ENCODE measurements around the gene SLC10A7.
A peak's percentile ranks its signal among the peaks of the same experiment; 100 is the strongest.

The SLC10A7 gene

GRCh38 chr4:146417822-146418221 lies 103.9 kb downstream of the SLC10A7 start:
- H3K4me1 Mint-ChIP-seq = peaks cover 23% of the 10 kb centered on the region
- H3K27me3 Mint-ChIP-seq (ENCODE audit: low read depth, poor library complexity) = peaks cover 8% of the 10 kb centered on the region
- peak; percentile 14 for DNase-seq
- H3K4me3 Mint-ChIP-seq = no peak overlapping the region
- TF ChIP-seq CTCF (IDR thresholded peaks at IDR 0.05) = no peak
- no peaks in the 10 kb centered on the region for H3K36me3 Mint-ChIP-seq (ENCODE audit: low read depth)
- H3K9me3 Mint-ChIP-seq = no peaks in the 10 kb centered on the region
- H3K27ac Mint-ChIP-seq = no peak overlapping the region

- DNase-seq = no peak
- TF ChIP-seq CTCF (IDR thresholded peaks at IDR 0.05) = no peak
- Mint-ChIP-seq H3K27ac (no peak overlapping the region), H3K9me3 (no peaks in the 10 kb centered on the region), H3K27me3 (ENCODE audit: low read depth, poor library complexity) (peaks cover 3% of the 10 kb centered on the region), H3K36me3 (ENCODE audit: low read depth) (no peaks in the 10 kb centered on the region), H3K4me1 (peaks cover 23% of the 10 kb centered on the region), H3K4me3 (no peak overlapping the region)
Observed at GRCh38 chr4:146415829-146416228, 105.9 kb downstream of the SLC10A7 start.

- H3K4me3 Mint-ChIP-seq = no peak overlapping the region
- H3K27ac Mint-ChIP-seq = no peak overlapping the region
- H3K27me3 Mint-ChIP-seq (ENCODE audit: low read depth, poor library complexity) = peaks cover 3% of the 10 kb centered on the region
- H3K9me3 Mint-ChIP-seq = no peaks in the 10 kb centered on the region
- no peaks in the 10 kb centered on the region for H3K36me3 Mint-ChIP-seq (ENCODE audit: low read depth)
- no peaks in the 10 kb centered on the region for H3K4me1 Mint-ChIP-seq
- no peak for TF ChIP-seq CTCF (IDR thresholded peaks at IDR 0.05)
- DNase-seq = no peak
Observed at GRCh38 chr4:146407669-146408084, 114.1 kb downstream of the SLC10A7 start.

GRCh38 chr4:146407257-146407656 lies 114.5 kb downstream of the SLC10A7 start:
- no peak overlapping the region for H3K27ac Mint-ChIP-seq
- no peak for TF ChIP-seq CTCF (IDR thresholded peaks at IDR 0.05)
- H3K36me3 Mint-ChIP-seq (ENCODE audit: low read depth) = no peaks in the 10 kb centered on the region
- no peaks in the 10 kb centered on the region for H3K9me3 Mint-ChIP-seq
- peaks cover 3% of the 10 kb centered on the region for H3K27me3 Mint-ChIP-seq (ENCODE audit: low read depth, poor library complexity)
- no peak overlapping the region for H3K4me3 Mint-ChIP-seq
- no peaks in the 10 kb centered on the region for H3K4me1 Mint-ChIP-seq
- no peak for DNase-seq

GRCh38 chr4:146401274-146401673 lies 120.5 kb downstream of the SLC10A7 start:
- DNase-seq = no peak
- no peaks in the 10 kb centered on the region for H3K9me3 Mint-ChIP-seq
- no peak overlapping the region for H3K4me3 Mint-ChIP-seq
- no peaks in the 10 kb centered on the region for H3K4me1 Mint-ChIP-seq
- H3K27ac Mint-ChIP-seq = no peak overlapping the region
- H3K36me3 Mint-ChIP-seq (ENCODE audit: low read depth) = no peaks in the 10 kb centered on the region
- peaks cover 3% of the 10 kb centered on the region for H3K27me3 Mint-ChIP-seq (ENCODE audit: low read depth, poor library complexity)
- no peak for TF ChIP-seq CTCF (IDR thresholded peaks at IDR 0.05)

GRCh38 chr4:146398896-146399445 lies 122.8 kb downstream of the SLC10A7 start:
- H3K9me3 Mint-ChIP-seq = no peaks in the 10 kb centered on the region
- no peak overlapping the region for H3K27ac Mint-ChIP-seq
- no peaks in the 10 kb centered on the region for H3K27me3 Mint-ChIP-seq (ENCODE audit: low read depth, poor library complexity)
- no peak for TF ChIP-seq CTCF (IDR thresholded peaks at IDR 0.05)
- H3K36me3 Mint-ChIP-seq (ENCODE audit: low read depth) = no peaks in the 10 kb centered on the region
- H3K4me3 Mint-ChIP-seq = no peak overlapping the region
- H3K4me1 Mint-ChIP-seq = no peaks in the 10 kb centered on the region
- DNase-seq = no peak
